Mesangial cell (primary cell): ENCODE results near the gene SH2D7. TPM values are rescaled to one million over a fixed set of nuclear protein-coding genes. Genes with fewer than 3 reads are reported as not detected.

ENCODE experiments used
- total RNA-seq: library from RNA; depleted of rRNA; stranded (reverse); fragments of >200 nt; gene quantifications from 2 replicates; pipeline ENCODE4 v1.2.3, GENCODE V29; 2015

SH2D7 gene
- not detected in 2 replicates for total RNA-seq

GRCh38 chr15:78092261-78093041, at the start of gene SH2D7:
SH2D7 (plus strand) TSS chr15:78092561; CDS start chr15:78092585, 24 bp downstream.

GRCh38 chr15:78077053-78077870, 15.1 kb upstream of the SH2D7 start, which contains the start of gene TBC1D2B:
TBC1D2B (minus strand) TSS chr15:78077711; CDS start chr15:78077652, 59 bp downstream.

GRCh38 chr15:78131295-78132061, 39.1 kb downstream of the SH2D7 start, which contains the start of gene CIB2:
CIB2 (minus strand) TSS chr15:78131445; CDS start chr15:78131215, 230 bp downstream.

GRCh38 chr15:78149068-78149804, 56.9 kb downstream of the SH2D7 start, which contains the start of gene IDH3A:
IDH3A (plus strand) TSS chr15:78149362; CDS start chr15:78149404, 42 bp downstream.

Other genes starting within 250 kb of the SH2D7 start
- gene TBC1D2B, start 14.8 kb upstream of the SH2D7 start, total RNA-seq, result 23.3 and 35.1 TPM in 2 replicates
- gene CIB2, start 38.9 kb downstream of the SH2D7 start, total RNA-seq, result 12.7 and 19.3 TPM in 2 replicates
- 22.8 and 51.8 TPM in 2 replicates for gene IDH3A, start 56.8 kb downstream of the SH2D7 start, total RNA-seq
- gene ACSBG1, start 142.0 kb downstream of the SH2D7 start, total RNA-seq, result 0.16 and 0.51 TPM in 2 replicates
- 3.0 and 6.2 TPM in 2 replicates for gene DNAJA4, start 172.0 kb downstream of the SH2D7 start, total RNA-seq
- gene SKIC8, start 207.0 kb downstream of the SH2D7 start, total RNA-seq, result 47.7 and 54.1 TPM in 2 replicates
- gene CRABP1, start 247.8 kb downstream of the SH2D7 start, total RNA-seq, result not detected in 2 replicates